GM12892 (cell line): ENCODE results near the gene CLDN20.
"Not testable (repeated sequence)": the region's sequence is repeated elsewhere in the genome, so short reads cannot be mapped to it uniquely, and the experiment has no call there.

Experiments used
- DNase-seq: peaks from one replicate; pipeline ENCODE4 v3.0.0; 2011; ENCODE audit not compliant: insufficient read length
- FAIRE-seq: peaks from 2 replicates; lab custom pipeline; 2011; peaks lifted over from hg19 to GRCh38; lab: Jason Lieb, UNC
- POLR2A ChIP-seq: IDR thresholded peaks from 2 replicates; pipeline ENCODE4 v1.6.1; 2011; ENCODE audit warnings: low read depth, low read length, control low read depth
- POLR2AphosphoS5 ChIP-seq: IDR thresholded peaks from 2 replicates; pipeline ENCODE4 v1.6.1; 2011; ENCODE audit warnings: low read depth, low read length, control low read depth
- TAF1 ChIP-seq: IDR thresholded peaks from 2 replicates; pipeline ENCODE4 v1.6.1; 2011; ENCODE audit warnings: low read depth, mild to moderate bottlenecking, control low read depth, low read length, borderline replicate concordance

CLDN20 gene

DNA sequence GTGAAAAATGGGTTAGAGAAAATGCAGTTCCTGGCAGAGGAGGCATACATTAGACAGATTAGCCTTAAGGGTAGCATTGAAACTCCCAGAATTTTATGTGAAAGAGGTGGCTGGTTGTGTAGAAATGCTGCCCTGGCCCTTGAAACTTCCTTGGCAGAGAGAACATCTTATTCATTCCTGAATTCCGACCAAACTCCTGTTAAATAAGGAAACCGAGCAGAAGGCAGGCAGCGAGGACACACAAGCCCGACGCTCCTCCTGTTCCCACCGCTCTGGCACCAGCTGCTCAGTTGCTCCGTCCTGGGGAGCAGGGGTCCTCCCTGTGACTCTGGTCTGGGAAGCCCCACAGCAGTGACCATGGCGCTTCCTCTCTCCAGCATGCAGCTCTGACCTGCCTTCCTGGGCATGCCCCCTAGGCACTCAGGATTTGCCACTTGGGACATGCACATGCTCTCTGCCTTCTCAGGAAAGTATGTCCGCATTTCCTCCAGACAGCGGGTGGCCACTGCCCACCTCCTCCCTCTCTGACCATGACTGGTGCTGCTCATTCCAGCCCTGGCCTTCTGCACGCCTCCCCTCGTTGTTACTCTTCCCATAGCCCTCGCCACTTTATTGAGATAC lies 35.2 kb upstream of the CLDN20 start:
- DNase-seq (no peak), FAIRE-seq (no peak)
- TF ChIP-seq POLR2AphosphoS5 = no peak
- no peak for TF ChIP-seq TAF1
- no peak for TF ChIP-seq POLR2A

DNA sequence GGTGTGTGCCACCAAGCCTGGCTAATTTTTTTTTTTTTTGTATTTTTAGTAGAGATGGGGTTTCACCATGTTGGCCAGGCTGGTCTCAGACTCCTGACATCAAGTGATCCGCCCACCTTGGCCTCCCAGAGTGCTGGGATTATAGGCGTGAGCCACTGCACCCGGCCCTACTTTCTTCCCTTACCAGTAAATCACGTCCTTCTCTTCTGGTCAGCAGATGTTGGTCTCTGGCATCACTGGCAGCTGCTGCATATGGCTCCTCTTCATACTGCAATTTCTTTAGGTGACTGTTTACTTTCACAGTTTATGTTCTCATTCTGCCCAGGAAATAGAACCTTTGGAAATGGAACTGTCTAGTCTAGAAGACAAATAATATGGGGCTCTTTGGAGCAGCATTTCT lies 32.8 kb upstream of the CLDN20 start:
- FAIRE-seq, DNase-seq: not testable (repeated sequence)

- TF ChIP-seq POLR2A (no peak), TAF1 (no peak), POLR2AphosphoS5 (no peak)
- FAIRE-seq = no peak
These were observed 31.0 kb upstream of the CLDN20 start for GRCh38 chr6:155232848-155233247.

GRCh38 chr6:155234167-155234566 lies 29.6 kb upstream of the CLDN20 start:
- TF ChIP-seq POLR2AphosphoS5 = no peak
- TF ChIP-seq POLR2A = no peak
- no peak for TF ChIP-seq TAF1
- no peak for FAIRE-seq
- no peak for DNase-seq

More at GRCh38 chr6:155232848-155233247, 31.0 kb upstream of the CLDN20 start:
- no peak for DNase-seq

DNA sequence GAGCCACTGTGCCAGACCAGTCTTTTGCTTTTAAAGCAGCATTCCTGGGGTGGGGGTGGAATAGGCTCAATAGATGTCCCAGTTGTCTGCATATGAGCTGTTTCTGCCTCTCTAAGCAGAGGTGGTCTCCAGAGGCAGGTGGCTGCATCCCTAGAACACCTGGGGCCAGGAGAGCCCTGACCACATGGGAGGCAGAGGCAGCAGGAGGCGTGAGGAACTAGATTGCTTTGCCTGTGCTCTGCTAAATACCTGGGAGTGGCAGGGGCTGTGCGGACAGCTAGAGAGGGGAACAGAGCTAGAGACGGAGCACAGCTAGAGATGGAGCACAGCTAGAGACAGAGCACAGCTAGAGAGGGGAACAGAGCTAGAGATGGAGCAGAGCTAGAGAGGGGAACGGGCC lies 29.1 kb upstream of the CLDN20 start:
- no peak for DNase-seq
- FAIRE-seq = no peak
- TF ChIP-seq TAF1 (no peak), POLR2AphosphoS5 (no peak), POLR2A (no peak)

DNA sequence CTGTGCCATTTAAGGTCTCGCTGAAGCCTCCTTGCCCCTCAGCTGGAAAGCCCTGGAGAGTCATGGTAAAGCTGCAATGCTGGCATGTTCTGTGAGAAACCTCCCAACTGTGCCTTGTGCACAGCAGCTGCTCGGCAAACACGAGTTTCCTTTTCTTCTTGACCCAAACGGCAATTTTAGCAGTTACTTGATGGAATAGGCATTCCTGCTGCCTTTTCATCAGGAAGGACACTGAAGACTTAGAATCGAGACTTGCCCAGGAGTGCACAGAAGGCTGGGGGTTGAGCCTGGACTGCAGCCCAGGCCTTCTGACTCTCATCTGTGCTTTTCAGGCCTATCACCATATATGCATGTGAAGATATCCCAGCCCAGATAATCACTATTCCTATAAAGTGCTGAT lies 28.7 kb upstream of the CLDN20 start:
- FAIRE-seq = no peak
- TF ChIP-seq TAF1 (no peak), POLR2A (no peak), POLR2AphosphoS5 (no peak)
- DNase-seq = no peak

- FAIRE-seq (no peak), DNase-seq (no peak)
- TF ChIP-seq TAF1 (no peak), POLR2AphosphoS5 (no peak), POLR2A (no peak)
These were observed 26.2 kb upstream of the CLDN20 start for GRCh38 chr6:155237613-155238012.

- DNase-seq (no peak), FAIRE-seq (no peak)
- TF ChIP-seq POLR2AphosphoS5 (no peak), TAF1 (no peak), POLR2A (no peak)
These were observed 22.8 kb upstream of the CLDN20 start for GRCh38 chr6:155240905-155241600.

DNA sequence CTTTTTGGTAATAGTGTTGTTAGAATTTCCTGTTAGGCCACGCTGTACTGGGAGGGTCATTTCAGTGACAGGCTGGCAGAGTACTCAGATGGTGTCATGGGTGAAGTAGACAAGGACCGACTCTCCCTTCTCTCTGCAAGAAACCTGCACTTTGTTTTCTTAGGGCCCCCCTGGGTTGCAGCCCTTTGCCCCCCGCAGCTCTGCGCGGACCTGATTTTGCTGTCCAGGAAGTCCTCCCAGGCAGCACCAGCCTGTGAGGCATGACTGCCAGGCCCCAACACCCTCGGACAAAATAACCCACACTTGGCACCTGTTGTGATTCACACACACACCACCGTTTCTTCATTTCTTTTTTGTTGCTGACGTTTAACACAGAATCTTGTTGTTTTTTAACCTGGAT lies 21.8 kb upstream of the CLDN20 start:
- TF ChIP-seq POLR2AphosphoS5 (no peak), POLR2A (no peak), TAF1 (no peak)
- DNase-seq (no peak), FAIRE-seq (no peak)

DNA sequence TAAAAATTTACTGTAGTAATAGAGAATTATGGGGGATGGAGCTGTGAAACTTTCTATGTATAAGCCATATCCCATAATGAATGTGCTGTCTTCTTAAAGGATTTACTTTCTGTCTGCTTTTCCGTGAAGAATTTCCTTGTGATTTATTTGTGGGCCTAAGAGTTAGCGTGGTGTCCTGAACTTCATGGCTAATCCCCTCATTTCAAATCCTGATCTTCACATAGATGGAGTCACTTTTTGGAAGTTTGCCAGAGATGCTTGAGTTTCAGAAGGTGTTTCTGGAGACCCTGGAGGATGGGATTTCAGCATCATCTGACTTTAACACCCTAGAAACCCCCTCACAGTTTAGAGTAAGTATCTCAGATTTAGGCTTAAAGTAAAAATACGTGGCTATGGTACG lies 19.4 kb upstream of the CLDN20 start:
- FAIRE-seq (no peak), DNase-seq (no peak)
- TF ChIP-seq TAF1 (no peak), POLR2A (no peak), POLR2AphosphoS5 (no peak)

DNA sequence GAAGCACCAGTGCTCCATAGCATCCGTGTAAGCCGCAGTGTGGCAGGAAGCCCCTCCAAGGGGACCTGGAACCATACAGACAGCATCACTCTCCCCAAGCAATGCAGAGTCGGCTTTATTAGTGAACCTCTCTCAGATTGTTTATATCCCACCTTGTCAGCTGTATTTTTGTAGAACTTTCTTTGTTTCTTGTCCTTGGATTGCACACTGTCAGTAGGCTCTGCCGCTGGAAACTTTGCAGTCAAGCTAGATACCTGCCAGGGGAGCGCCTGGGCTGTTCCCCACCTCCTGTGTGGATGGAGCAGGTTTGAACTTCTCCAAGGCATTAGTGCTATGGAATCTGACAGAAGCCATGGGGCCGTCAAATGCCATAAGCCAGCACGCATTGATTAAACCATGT lies 18.6 kb upstream of the CLDN20 start:
- TF ChIP-seq TAF1 (no peak), POLR2AphosphoS5 (no peak)
- no peak for FAIRE-seq

GRCh38 chr6:155245831-155246230 lies 18.0 kb upstream of the CLDN20 start:
- no peak for TF ChIP-seq POLR2AphosphoS5
- TF ChIP-seq TAF1 = no peak
- TF ChIP-seq POLR2A = no peak
- DNase-seq = no peak
- FAIRE-seq = no peak

More for the DNA sequence above, 18.6 kb upstream of the CLDN20 start:
- DNase-seq = no peak
